ENCODE measurements around the gene DRC7. TPM values are rescaled to one million over a fixed set of nuclear protein-coding genes. Genes with fewer than 3 reads are reported as not detected.

The DRC7 gene
- total RNA-seq, 1 experiment from 2014 or later, result 0.72 TPM

DNA sequence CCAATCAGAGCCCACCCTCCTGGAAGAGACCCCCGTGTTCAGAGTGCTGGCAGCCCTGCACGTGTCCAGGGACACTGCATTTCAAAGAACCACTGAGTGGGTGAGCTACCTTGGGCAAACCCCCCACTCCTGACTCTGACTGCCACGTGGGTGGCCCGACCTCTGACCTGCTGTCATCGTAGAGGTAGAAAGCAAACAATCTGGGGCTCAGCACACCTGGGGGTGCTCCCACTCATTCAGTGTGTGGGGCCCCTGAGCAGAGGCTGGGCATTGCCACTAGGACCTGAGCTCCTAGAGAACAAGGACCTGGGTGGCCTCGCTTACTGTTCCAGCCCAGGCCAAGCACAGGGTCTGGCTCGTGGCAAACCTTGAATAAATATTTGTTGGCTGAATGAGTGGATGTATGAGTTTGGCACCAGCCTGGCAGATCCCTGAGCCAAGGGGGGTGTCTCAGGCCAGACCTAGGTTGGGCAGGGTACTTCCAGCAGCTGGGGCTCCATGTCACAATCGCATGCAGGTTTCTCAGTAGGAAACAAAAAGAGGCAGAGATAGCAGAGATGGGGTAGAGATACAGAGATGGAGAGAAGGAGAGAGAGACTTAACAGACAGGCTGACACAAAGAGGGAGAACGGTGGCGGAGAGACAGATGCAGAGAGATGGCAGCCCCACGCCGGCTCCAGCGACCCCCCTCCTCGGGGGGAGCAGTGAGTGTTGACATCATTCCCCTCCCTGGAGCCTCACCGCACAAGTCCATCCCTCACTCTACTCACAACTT, 5.4 kb upstream of the DRC7 start:
- H3K79me2 ChIP-seq (ENCODE audit: insufficient read depth, low read length), result no peaks in the 10 kb centered on the region
- H2BK12ac ChIP-seq (ENCODE audit: insufficient read length, low read depth, low read length), result no peak overlapping the region
- no peak overlapping the region for H3K4me2 ChIP-seq (ENCODE audit: insufficient read depth, insufficient read length, low read length)
- Mint-ChIP-seq H3K4me3 (no peak overlapping the region), H3K4me1 (peaks cover 3 to 16% of the 10 kb centered on the region in 2 experiments; a peak in 3 of 4 replicates), H3K27me3 (ENCODE audit: low read depth) (peaks cover 6% of the 10 kb centered on the region), H3K36me3 (ENCODE audit: insufficient read depth in 1 of 3, low read depth in 3 of 3) (no peaks in the 10 kb centered on the region), H3K9me3 (no peaks in the 10 kb centered on the region), H3K27ac (peak overlapping the region in 2 of 3 experiments; percentile 13 to 30; a peak in 3 of 7 replicates)
- no peak overlapping the region for H3K18ac ChIP-seq (ENCODE audit: insufficient read length, low read depth, low read length)
- H4K91ac ChIP-seq (ENCODE audit: insufficient read length, low read depth, low read length), result no peak overlapping the region
- H2BK15ac ChIP-seq (ENCODE audit: low read depth, low read length), result no peak overlapping the region
- H2AK5ac ChIP-seq (ENCODE audit: insufficient read length, low read length), result no peak overlapping the region
- H3K4ac ChIP-seq (ENCODE audit: low read depth, low read length), result no peak overlapping the region
- H3K79me1 ChIP-seq (ENCODE audit: insufficient read depth, low read depth, low read length, poor library complexity, severe bottlenecking), result no peaks in the 10 kb centered on the region
- WGBS (ENCODE audit: extremely low coverage, insufficient read length, low lambda C conversion rate), result no CpG with 5 or more reads among the region's 15 CpGs
- H4K8ac ChIP-seq (replicated peaks; ENCODE audit: insufficient read length, low read depth, low read length), result no peak overlapping the region
- H3K56ac ChIP-seq (ENCODE audit: insufficient read length, low read depth, low read length), result no peak overlapping the region
- H3K4me1 ChIP-seq (ENCODE audit: insufficient read depth, low read length), result no peaks in the 10 kb centered on the region
- H2BK5ac ChIP-seq (ENCODE audit: insufficient read length, low read length), result no peak overlapping the region
- H3K23me2 ChIP-seq (ENCODE audit: insufficient read length, low read depth, low read length, poor library complexity, severe bottlenecking), result no peaks in the 10 kb centered on the region
- H2AFZ ChIP-seq (ENCODE audit: low read length), result no peak overlapping the region
- no peak for DNase-seq
- TF ChIP-seq, protein P1, sequence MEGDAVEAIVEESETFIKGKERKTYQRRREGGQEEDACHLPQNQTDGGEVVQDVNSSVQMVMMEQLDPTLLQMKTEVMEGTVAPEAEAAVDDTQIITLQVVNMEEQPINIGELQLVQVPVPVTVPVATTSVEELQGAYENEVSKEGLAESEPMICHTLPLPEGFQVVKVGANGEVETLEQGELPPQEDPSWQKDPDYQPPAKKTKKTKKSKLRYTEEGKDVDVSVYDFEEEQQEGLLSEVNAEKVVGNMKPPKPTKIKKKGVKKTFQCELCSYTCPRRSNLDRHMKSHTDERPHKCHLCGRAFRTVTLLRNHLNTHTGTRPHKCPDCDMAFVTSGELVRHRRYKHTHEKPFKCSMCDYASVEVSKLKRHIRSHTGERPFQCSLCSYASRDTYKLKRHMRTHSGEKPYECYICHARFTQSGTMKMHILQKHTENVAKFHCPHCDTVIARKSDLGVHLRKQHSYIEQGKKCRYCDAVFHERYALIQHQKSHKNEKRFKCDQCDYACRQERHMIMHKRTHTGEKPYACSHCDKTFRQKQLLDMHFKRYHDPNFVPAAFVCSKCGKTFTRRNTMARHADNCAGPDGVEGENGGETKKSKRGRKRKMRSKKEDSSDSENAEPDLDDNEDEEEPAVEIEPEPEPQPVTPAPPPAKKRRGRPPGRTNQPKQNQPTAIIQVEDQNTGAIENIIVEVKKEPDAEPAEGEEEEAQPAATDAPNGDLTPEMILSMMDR (conservative IDR thresholded peaks at IDR 0.05), result no peak
- H3T11ph ChIP-seq (ENCODE audit: low read length), result no peak overlapping the region
- no peaks in the 10 kb centered on the region for H3K9me3 ChIP-seq (ENCODE audit: control insufficient read depth, low read depth, low read length)
- H3K9ac ChIP-seq (ENCODE audit: extremely low read depth, insufficient read length, low read length), result no peak overlapping the region
- H3K27ac ChIP-seq (ENCODE audit: insufficient read length, low read depth, low read length), result no peak overlapping the region
- H2BK120ac ChIP-seq (ENCODE audit: low read depth, low read length, poor library complexity, severe bottlenecking), result no peak overlapping the region
- no peak overlapping the region for H3K23ac ChIP-seq (ENCODE audit: insufficient read length, low read depth, low read length)
- no peak overlapping the region for H3K14ac ChIP-seq (ENCODE audit: insufficient read depth, low read length)
- no peaks in the 10 kb centered on the region for H3K27me3 ChIP-seq (ENCODE audit: insufficient read depth, low read length)
- H2BK20ac ChIP-seq (ENCODE audit: low read depth, low read length, poor library complexity, severe bottlenecking), result no peak overlapping the region
- H4K5ac ChIP-seq (ENCODE audit: insufficient read length, low read depth, low read length), result no peak overlapping the region
- no peaks in the 10 kb centered on the region for H4K20me1 ChIP-seq (ENCODE audit: control insufficient read depth, insufficient read depth, insufficient read length)
